Measurements from ENCODE around the gene ANOS1.

DNA sequence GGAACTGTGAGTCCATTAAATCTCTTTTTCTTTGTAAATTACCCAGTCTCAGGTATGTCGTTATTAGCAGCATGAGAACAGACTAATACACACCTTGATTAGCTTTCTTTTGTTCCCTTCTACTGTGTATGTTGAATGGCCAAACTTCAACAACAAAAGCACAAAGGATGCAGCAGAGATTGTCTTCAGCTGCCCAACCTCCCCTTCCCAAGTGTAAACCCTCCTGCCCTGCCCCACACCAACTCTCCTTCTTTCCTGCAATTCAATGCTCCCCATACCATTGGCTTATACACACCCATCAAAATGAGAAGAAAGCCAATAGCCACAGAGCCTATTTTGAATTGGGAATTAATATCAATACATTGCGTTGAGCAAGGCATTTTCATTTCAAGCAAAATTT is 27.8 kb downstream of the ANOS1 start:
- TF ChIP-seq, protein P1, sequence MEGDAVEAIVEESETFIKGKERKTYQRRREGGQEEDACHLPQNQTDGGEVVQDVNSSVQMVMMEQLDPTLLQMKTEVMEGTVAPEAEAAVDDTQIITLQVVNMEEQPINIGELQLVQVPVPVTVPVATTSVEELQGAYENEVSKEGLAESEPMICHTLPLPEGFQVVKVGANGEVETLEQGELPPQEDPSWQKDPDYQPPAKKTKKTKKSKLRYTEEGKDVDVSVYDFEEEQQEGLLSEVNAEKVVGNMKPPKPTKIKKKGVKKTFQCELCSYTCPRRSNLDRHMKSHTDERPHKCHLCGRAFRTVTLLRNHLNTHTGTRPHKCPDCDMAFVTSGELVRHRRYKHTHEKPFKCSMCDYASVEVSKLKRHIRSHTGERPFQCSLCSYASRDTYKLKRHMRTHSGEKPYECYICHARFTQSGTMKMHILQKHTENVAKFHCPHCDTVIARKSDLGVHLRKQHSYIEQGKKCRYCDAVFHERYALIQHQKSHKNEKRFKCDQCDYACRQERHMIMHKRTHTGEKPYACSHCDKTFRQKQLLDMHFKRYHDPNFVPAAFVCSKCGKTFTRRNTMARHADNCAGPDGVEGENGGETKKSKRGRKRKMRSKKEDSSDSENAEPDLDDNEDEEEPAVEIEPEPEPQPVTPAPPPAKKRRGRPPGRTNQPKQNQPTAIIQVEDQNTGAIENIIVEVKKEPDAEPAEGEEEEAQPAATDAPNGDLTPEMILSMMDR (IDR thresholded peaks at IDR 0.05) = no peak
- TF ChIP-seq POLR2A (IDR thresholded peaks at IDR 0.05) = no peak
- no peak for TF ChIP-seq POLR2AphosphoS5 (IDR thresholded peaks at IDR 0.05)
